Measurements from ENCODE around the gene TRIM15.

DNA sequence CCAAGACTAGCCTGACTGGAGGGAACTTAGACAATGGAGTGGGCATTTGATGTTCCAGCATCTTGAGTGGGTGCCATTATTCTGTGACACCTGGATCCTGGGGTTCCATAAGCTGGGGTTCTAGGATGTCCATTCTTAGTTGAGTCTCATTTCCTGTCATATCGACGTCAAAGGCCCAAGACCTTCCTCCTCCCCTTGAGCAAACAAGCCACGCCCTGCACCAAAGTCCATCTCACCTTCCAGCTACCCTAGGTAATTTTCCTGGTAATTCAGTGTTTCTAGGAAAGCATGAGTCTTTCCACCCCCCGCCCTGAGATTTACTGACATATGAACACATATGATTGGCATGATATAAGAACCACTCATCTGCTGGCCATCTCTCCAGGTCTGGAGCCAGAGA, 27.6 kb upstream of the TRIM15 start, which contains the start of gene TRIM40:
- TF ChIP-seq CTCF (IDR thresholded peaks at IDR 0.05), result no peak
- TF ChIP-seq POLR2A (IDR thresholded peaks at IDR 0.05), result no peak
